Erythroblast (primary cell): Measurements from ENCODE around the gene SUSD2.
"Not testable (repeated sequence)": the region's sequence is repeated elsewhere in the genome, so short reads cannot be mapped to it uniquely, and the experiment has no call there.

Experiments
- DNase-seq, 2 experiments: peaks; one replicate each; lab custom pipeline; 2025; lab: John Stamatoyannopoulos, UW
- GATA1 ChIP-seq: IDR thresholded peaks from 2 replicates; pipeline ENCODE4 v1.6.1; 2011; ENCODE audit warnings: low read depth, mild to moderate bottlenecking, control low read depth, low read length, moderate library complexity
- POLR2A ChIP-seq: IDR thresholded peaks from 2 replicates; pipeline ENCODE4 v1.6.1; 2011; ENCODE audit warnings: mild to moderate bottlenecking, low read length

The SUSD2 gene

DNA sequence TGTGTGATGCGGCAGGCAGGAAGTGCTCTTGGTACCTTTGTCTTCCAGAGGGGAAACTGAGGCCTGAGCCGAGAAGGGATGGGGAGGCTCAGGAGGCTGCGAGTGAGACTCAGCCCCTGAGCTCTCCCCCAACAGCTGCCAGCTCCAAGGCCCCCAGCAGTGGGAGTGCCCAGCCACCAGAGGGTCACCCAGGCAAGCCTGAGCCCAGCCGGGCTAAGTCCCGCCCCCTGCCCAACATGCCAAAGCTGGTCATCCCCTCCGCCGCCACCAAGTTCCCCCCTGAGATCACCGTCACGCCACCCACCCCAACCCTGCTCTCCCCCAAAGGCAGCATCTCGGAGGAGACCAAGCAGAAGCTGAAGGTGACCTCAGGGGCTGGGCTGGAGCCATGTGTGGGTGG, 3.8 kb upstream of the SUSD2 start:
- DNase-seq: no peak
- TF ChIP-seq GATA1 (no peak), POLR2A (no peak)

- TF ChIP-seq POLR2A: no peak
- no peak for TF ChIP-seq GATA1
- no peak for DNase-seq
These were observed 3.3 kb upstream of the SUSD2 start for GRCh38 chr22:24178021-24178431.

DNA sequence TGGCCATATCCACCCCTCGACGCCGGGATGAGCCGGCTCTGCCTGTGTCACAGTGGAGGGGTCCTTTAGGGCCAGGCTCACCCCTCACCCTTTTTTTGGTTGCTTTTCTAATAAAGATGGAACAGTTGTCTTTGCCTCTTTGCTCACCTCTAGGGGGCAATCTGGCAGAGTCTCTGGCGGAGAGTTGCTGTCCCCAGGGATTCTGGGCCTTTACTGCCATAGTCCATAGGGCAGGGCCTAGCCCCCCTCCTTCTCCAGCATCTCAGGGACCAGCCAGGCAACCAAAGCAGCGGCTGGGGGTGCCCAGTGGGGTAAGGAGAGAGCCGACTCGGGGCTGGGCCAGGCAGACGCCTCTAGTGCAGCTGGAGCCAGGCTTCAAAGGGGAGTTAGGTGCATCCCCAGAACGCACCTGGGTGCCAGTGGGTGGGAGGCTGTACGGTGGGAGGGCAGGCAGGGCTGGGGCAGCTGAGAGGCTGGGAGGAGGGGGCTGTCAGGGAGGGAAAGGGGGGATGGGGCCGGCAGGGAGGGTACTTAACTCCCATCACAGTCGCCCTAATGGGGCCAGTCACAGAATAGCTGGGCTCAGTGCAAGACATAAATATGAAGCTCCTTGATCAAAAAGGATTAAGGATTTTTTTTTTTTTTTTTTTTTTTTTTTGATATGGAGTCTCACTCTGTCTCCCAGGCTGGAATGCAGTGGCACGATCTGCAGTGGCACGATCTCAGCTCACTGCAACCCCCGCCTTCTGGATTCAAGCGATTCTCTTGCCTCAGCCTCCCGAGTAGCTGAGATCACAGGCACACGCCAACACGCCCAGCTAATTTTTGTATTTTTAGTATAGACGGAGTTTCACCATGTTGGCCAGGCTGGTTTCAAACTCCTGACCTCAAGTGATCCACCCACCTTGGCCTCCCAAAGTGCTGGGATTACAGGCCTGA, 2.5 kb upstream of the SUSD2 start:
- no peak for DNase-seq
- TF ChIP-seq POLR2A (no peak), GATA1 (no peak)

- DNase-seq: no peak
- TF ChIP-seq GATA1: no peak
- no peak for TF ChIP-seq POLR2A
These were observed 1.6 kb upstream of the SUSD2 start for GRCh38 chr22:24179478-24180210.

DNA sequence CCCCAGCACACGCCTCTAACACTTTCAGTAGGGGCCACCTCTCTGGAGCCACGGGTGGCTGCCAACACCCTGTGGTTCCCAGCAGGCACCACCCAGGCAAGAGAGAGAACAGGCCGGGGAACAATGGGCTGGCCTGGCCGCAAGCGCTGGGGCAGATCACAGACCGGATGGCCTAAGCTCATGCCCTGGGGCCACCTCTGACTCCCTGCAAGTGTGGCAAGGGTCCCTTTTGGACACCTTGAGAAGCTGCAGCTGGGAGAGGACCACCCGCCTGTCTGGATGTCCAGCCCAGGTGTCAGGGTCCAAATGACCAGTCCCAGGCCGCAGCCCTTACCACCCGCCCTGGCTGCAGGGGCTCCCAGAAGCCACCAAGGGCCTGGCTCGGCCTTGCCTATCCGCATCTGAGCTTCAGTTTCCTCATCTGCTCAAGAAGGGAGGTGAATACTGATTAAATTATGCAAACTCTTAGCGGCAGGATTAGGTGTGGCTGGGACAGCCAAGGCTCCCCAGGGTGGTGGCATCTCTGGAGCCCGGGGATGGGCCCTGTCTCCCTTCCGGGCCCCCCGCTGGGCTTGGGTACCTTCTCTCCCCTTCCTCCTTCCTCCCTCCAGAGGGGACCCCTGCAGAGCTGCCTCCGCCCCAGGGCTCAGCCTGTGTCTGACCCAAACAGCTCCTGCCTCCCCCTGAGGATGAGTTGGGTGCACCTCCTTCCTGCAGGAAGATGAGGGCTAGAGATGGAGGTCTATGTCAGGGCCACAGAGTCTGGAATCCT, 785 bp upstream of the SUSD2 start:
- no peak for DNase-seq

GRCh38 chr22:24181996-24182899, 961 bp downstream of the SUSD2 start:
- TF ChIP-seq GATA1: no peak
- peak in 1 of 2 experiments; percentile 19 for DNase-seq

More for the DNA sequence above, 785 bp upstream of the SUSD2 start:
- TF ChIP-seq GATA1 (no peak), POLR2A (no peak)

- not testable (repeated sequence) for DNase-seq
These were observed 1.6 kb downstream of the SUSD2 start for GRCh38 chr22:24182900-24183246.

DNA sequence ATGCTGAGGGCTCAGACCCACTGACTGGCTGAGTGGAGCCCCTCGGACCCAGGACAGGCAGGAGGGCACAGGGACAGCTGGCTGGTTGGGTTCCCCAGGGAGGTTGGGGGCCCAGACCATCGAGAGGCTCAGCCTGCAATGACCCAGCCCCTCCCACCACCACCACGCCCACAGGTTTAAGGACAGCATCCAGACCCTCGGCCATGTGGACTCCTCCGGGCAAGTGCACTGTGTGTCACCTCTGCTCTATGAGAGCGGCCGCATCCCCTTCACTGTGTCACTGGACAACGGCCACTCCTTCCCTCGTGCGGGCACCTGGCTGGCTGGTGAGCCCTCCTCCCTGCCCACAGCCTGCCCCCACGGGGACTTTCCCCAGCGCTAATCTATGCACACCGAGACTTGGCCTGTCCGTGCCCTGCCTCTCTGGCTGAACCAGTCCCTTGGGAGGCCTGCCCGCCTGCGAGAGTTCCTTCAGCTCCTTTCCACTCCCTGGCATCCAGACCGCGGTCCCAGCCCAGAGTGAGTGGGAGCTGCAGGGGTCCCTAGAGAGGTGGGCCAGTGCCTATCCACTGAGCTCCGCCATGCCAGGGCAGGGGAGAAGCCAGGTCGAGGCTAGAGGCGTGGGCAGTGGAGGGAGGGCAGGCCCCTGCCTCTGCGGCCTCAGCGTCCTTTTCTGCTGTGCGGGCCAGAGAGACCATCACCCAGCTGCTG, 2.2 kb downstream of the SUSD2 start:
- no peak for TF ChIP-seq POLR2A
- TF ChIP-seq GATA1: no peak
- DNase-seq: no peak

DNA sequence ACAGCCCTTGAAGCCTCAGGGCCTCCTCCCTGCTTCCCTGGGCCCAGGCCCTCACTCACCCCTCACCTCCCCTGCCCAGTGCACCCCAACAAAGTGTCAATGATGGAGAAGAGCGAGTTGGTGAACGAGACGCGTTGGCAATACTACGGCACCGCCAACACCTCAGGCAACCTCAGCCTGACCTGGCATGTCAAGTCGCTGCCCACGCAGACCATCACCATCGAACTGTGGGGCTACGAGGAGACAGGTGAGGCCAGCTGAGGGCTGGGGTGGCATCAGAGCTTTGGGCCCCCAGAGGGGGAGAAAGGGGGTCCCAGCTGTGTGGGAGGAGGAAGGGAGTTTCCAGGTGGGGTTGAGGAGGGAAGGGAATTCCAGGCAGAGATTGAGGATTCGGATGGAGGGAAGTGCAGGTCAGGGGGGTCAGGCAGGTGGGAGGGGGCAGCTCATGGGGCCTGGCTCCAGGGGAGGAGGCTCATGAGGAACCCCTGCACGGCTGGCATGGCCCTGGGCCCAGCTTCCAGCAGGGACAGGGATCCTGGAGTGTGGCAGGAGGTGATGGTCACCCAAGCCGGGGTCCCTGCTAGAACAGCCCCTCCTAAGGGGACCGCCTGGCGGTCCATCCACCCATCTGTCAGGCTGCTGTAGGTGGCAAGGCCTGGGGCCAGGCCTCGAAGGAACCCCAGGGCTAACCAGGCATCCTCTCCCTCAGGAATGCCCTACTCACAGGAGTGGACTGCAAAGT, 2.9 kb downstream of the SUSD2 start:
- DNase-seq: no peak

DNA sequence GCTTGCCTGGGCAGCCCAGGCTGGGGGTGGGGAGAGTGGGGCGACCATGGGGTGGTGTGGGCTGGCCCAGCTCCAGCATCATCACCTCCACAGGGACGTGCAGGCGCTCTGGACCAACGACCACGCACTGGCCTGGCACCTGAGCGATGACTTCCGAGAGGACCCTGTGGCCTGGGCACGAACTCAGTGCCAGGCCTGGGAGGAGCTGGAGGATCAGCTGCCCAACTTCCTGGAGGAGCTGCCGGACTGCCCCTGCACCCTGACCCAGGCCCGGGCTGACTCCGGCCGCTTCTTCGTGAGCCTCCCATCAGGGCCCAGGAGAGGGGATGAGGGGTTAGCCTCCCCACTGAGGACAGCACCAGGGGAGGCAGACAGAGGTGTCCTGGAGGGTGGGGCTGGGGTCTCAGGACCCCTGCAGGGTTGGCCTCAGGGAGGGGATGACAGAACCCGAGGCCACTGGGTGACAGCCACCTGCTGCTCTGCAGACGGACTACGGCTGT, 3.8 kb downstream of the SUSD2 start:
- no peak for DNase-seq
- TF ChIP-seq GATA1: no peak
- no peak for TF ChIP-seq POLR2A

More for the DNA sequence above, 2.9 kb downstream of the SUSD2 start:
- TF ChIP-seq GATA1 (no peak), POLR2A (no peak)

DNA sequence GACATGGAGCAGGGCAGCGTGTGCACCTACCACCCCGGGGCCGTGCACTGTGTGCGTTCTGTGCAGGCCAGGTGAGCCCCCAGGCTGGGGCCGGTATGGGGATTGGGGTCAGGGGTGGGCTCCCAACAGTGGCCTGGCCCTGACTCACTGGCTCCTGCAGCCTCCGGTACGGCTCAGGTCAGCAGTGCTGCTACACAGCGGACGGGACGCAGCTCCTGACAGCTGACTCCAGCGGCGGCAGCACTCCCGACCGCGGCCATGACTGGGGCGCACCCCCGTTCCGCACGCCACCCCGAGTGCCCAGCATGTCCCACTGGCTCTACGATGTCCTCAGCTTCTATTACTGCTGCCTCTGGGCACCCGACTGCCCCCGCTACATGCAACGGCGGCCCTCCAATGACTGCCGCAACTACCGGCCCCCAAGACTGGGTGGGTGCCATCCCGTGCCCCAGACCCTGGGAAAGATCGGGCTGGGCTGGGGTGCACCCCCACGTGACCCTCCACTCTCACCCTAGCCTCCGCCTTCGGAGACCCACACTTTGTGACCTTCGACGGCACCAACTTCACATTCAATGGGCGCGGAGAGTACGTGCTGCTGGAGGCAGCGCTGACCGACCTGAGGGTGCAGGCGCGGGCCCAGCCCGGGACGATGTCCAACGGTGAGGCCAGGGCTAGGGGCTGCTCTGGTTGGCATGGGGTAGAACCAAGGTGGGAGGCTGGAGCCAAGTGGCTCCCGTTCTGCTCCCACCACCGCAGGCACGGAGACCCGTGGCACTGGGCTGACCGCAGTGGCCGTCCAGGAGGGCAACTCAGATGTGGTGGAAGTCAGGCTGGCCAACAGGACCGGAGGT, 4.4 kb downstream of the SUSD2 start:
- TF ChIP-seq GATA1: no peak
- no peak for TF ChIP-seq POLR2A
- DNase-seq: no peak
